ENCODE results near the gene CACYBP. TPM values are rescaled to one million over a fixed set of nuclear protein-coding genes. Genes with fewer than 3 reads are reported as not detected.

The CACYBP gene
- total RNA-seq, 1 experiment from 2014 or later, result 183 TPM

DNA sequence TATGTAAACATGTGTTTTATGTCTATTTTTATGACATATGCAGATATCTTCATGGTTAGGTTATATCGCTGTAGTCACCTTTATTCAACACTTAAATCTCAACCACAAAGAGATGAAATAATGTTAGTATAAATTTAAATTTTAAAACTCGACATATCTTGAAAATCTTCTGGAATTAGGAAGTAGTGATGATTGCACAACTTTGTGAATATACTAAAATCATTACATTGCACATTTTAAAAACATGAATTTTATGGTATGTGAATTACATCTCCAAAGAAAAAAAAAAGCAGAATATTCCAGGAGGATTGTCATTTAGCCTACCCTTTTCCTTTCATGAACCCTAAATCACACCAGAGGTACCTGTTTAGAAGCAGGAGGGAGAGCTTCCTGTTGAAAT, 39.4 kb upstream of the CACYBP start:
- TF ChIP-seq, protein P1, sequence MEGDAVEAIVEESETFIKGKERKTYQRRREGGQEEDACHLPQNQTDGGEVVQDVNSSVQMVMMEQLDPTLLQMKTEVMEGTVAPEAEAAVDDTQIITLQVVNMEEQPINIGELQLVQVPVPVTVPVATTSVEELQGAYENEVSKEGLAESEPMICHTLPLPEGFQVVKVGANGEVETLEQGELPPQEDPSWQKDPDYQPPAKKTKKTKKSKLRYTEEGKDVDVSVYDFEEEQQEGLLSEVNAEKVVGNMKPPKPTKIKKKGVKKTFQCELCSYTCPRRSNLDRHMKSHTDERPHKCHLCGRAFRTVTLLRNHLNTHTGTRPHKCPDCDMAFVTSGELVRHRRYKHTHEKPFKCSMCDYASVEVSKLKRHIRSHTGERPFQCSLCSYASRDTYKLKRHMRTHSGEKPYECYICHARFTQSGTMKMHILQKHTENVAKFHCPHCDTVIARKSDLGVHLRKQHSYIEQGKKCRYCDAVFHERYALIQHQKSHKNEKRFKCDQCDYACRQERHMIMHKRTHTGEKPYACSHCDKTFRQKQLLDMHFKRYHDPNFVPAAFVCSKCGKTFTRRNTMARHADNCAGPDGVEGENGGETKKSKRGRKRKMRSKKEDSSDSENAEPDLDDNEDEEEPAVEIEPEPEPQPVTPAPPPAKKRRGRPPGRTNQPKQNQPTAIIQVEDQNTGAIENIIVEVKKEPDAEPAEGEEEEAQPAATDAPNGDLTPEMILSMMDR (IDR thresholded peaks at IDR 0.05; ENCODE audit: insufficient read depth in 1 of 2, low read depth in 1 of 2, low read length in 1 of 2, severe bottlenecking in 1 of 2, unreplicated experiment in 1 of 2), result no peak
- no peaks in the 10 kb centered on the region for H3K27me3 ChIP-seq (replicated peaks; ENCODE audit: control insufficient read depth, insufficient read depth, low read length)
- Mint-ChIP-seq H3K36me3 (ENCODE audit: insufficient read depth, unreplicated experiment) (no peaks in the 10 kb centered on the region), H3K27ac (ENCODE audit: unreplicated experiment) (no peak overlapping the region), H3K9me3 (ENCODE audit: unreplicated experiment) (no peaks in the 10 kb centered on the region), H3K4me3 (ENCODE audit: unreplicated experiment) (no peak overlapping the region), H3K27me3 (ENCODE audit: insufficient read depth, unreplicated experiment) (no peaks in the 10 kb centered on the region), H3K4me1 (ENCODE audit: low read depth, unreplicated experiment) (peaks cover 13% of the 10 kb centered on the region)
- H3K36me3 ChIP-seq (ENCODE audit: control insufficient read depth, insufficient read depth, low read length), result no peaks in the 10 kb centered on the region
- H3K4me1 ChIP-seq, result peaks cover 13% of the 10 kb centered on the region
- CTCF ChIA-PET, result no interaction called here
- no peak for DNase-seq
- no TSS peak for BruUV-seq (replicated peaks)
- POLR2A ChIA-PET, result no interaction called here
- H3K4me3 ChIP-seq (ENCODE audit: low read depth, low read length), result no peak overlapping the region
- intact Hi-C loops (cut with micrococcal nuclease; ENCODE audit: unreplicated experiment), result no loop called here
- no peaks in the 10 kb centered on the region for H3K9me3 ChIP-seq

DNA sequence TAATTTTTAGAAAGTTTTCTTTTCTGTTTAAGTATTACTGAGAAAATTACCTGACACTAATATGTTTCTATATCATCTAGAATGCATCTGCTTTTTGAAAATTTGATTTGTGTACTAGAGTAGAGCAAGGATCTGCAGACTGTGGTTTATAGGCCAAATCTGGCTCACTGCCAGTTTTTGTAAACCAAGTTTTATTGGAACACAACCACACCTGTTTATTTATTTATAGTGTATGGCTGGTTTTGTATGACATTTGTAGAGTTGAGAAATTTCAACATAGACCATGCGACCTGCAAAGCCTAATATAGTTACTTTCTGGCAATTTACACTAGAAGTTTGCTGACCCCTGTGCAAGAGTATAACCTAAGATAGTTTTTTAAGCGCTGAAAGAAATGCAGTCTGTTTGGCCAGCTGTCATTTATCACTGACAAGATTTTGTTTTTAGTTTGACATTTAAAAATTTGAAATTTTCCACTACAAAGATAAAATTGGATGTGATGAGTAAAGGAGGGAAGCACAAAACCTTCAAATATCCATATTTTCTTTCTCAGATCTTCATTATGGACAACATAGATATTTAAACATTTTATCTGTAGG, 36.1 kb upstream of the CACYBP start:
- Mint-ChIP-seq H3K36me3 (ENCODE audit: insufficient read depth, unreplicated experiment) (no peaks in the 10 kb centered on the region), H3K4me1 (ENCODE audit: low read depth, unreplicated experiment) (peaks cover 23% of the 10 kb centered on the region), H3K4me3 (ENCODE audit: unreplicated experiment) (no peak overlapping the region), H3K27me3 (ENCODE audit: insufficient read depth, unreplicated experiment) (no peaks in the 10 kb centered on the region), H3K9me3 (ENCODE audit: unreplicated experiment) (no peaks in the 10 kb centered on the region), H3K27ac (ENCODE audit: unreplicated experiment) (no peak overlapping the region)
- H3K36me3 ChIP-seq (ENCODE audit: control insufficient read depth, insufficient read depth, low read length), result no peaks in the 10 kb centered on the region
- H3K4me1 ChIP-seq, result peaks cover 28% of the 10 kb centered on the region
- H3K4me3 ChIP-seq (ENCODE audit: low read depth, low read length), result no peak overlapping the region
- no peak for DNase-seq
- no TSS peak for BruUV-seq (replicated peaks)
- CTCF ChIA-PET, result no interaction called here
- H3K27me3 ChIP-seq (replicated peaks; ENCODE audit: control insufficient read depth, insufficient read depth, low read length), result no peaks in the 10 kb centered on the region
- intact Hi-C loops (cut with micrococcal nuclease; ENCODE audit: unreplicated experiment), result no loop called here
- no peaks in the 10 kb centered on the region for H3K9me3 ChIP-seq
- POLR2A ChIA-PET, result no interaction called here
- TF ChIP-seq, protein P1 (IDR thresholded peaks at IDR 0.05; ENCODE audit: insufficient read depth in 1 of 2, low read depth in 1 of 2, low read length in 1 of 2, severe bottlenecking in 1 of 2, unreplicated experiment in 1 of 2), result no peak

DNA sequence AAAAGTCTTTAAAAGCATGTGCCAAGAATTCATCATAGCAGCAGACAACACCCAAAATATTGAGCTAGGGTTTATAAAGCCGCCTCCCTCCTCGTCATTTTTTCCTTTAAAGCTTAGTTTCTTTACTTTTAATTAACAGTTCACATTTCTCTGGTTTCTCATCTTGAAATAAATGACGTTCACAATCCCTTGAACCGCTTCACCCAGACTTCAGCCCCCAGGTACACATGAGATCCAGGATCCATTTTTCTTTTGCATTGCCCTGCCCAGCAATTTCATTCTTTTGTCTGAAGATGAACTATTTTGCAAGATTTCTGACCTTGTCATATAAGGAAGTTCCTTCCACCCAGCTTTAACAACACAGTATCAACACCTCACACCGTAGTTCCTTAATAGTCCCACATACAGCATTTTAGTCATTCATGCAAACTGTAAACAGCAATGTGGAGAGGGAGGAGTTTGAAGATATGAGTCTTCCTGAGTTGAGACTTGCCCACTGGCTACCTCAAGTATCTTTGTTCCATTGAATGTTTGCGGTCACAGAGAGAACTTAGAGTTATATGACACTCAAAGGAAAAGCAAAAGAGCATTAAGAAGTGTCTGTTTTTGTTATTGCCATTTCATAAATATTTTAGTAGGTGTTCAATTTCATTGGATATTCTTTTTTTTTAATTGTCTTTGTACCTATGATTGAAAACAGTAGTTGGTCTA, 35.3 kb upstream of the CACYBP start:
- POLR2A ChIA-PET, result interaction anchor here (0.6 kb wide), 1 partner anchor 17 kb away, joined by 3 read pairs; no protein-coding TSS in a partner anchor
- no peaks in the 10 kb centered on the region for H3K36me3 Mint-ChIP-seq (ENCODE audit: insufficient read depth, unreplicated experiment)
- no peaks in the 10 kb centered on the region for H3K9me3 Mint-ChIP-seq (ENCODE audit: unreplicated experiment)
- TF ChIP-seq, protein P1 (IDR thresholded peaks at IDR 0.05; ENCODE audit: insufficient read depth in 1 of 2, low read depth in 1 of 2, low read length in 1 of 2, severe bottlenecking in 1 of 2, unreplicated experiment in 1 of 2), result no peak
- Histone ChIP-seq H3K36me3 (ENCODE audit: control insufficient read depth, insufficient read depth, low read length) (no peaks in the 10 kb centered on the region), H3K4me3 (ENCODE audit: low read depth, low read length) (no peak overlapping the region), H3K9me3 (no peaks in the 10 kb centered on the region), H3K27me3 (replicated peaks; ENCODE audit: control insufficient read depth, insufficient read depth, low read length) (no peaks in the 10 kb centered on the region), H3K4me1 (peaks cover 33% of the 10 kb centered on the region)
- CTCF ChIA-PET, result no interaction called here
- H3K4me3 Mint-ChIP-seq (ENCODE audit: unreplicated experiment), result no peak overlapping the region
- DNase-seq, result no peak
- peaks cover 23% of the 10 kb centered on the region for H3K4me1 Mint-ChIP-seq (ENCODE audit: low read depth, unreplicated experiment)
- no peak overlapping the region for H3K27ac Mint-ChIP-seq (ENCODE audit: unreplicated experiment)
- no TSS peak for BruUV-seq (replicated peaks)
- no peaks in the 10 kb centered on the region for H3K27me3 Mint-ChIP-seq (ENCODE audit: insufficient read depth, unreplicated experiment)
- intact Hi-C loops (cut with micrococcal nuclease; ENCODE audit: unreplicated experiment), result no loop called here
